ENCODE data around the gene SGK1.
"Not testable (repeated sequence)": the region's sequence is repeated elsewhere in the genome, so short reads cannot be mapped to it uniquely, and the experiment has no call there.

SGK1 gene

GRCh38 chr6:134249759-134250602, 67.9 kb downstream of the SGK1 start:
- DNase-seq = no peak

DNA sequence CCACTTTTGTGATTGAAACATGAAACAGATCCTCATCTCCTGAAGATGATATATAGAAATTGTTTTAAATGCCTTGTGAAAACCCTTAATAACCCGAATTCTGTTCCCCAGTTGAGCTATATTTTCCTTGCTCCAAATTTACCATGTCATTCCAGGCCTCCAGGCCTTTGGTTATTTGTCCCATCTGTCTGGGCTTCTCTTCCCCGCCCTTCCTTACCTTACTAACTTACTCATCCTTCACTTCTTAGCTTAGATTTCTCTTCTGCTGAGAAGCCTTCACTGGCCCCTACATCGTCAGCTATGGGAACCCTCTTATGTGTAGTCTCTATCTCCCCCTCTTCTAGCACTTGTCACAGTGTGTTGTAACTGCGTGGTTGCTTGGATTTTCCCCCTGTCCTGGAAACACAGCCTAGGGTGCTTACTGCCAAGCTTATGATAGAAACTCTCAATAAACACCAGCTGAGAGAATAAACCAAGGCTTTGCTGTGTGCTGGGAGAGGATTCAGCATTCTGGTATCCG, 68.6 kb downstream of the SGK1 start:
- no peak for DNase-seq

DNA sequence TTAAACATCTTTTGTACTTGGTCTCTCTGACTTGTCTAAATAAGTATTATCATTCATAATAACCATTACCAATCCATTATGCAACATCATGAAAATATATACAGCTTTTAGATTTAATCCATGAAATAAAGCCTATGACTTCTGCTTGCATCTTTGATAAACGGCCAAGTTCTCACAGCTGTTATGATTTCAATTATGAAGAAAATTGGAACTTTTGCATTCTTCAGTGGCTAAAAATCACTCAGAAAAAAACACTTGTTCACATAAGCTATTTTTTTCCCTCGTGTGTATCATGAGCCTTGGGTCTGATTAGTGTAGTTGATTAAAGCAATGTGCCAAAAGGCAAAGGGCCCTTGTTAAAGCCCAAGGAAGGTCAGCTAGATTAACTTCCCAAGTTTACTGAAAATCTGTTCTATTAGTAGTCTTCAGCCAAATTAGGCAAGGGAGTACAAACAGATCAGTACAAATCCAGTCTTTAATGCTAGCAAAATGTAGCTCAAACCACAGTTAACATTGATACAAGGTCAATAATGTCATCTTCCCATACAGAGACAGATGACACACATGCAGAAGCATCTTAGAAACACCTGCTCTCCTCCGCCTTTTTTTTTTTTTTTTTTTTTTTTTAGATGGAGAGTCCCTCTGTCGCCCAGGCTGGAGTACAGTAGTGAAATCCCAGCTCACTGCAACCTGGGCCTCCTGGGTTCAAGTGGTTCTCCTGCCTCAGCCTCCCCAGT, 69.9 kb downstream of the SGK1 start:
- DNase-seq = no peak

GRCh38 chr6:134247231-134247833, 70.6 kb downstream of the SGK1 start:
- no peak for DNase-seq

GRCh38 chr6:134245706-134246105, 72.2 kb downstream of the SGK1 start:
- DNase-seq = no peak

DNA sequence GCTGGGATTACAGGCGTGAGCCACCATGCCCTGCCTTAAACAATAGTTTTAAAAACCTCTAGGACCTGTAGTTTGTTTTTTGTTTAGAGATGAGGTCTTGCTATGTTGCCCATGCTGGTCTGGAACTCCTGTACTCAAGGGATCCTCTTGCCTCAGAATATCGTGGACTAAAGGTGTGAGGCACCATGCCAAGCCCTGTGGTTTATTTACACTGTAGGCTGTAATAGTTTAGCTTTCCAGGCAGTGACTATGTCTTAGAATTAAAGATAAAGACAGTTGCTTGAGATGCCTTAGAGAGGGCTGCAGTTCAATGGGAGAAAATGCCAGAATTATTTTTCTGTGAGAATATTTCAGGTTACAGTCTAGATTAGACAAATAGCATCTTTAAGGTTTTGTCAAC, 72.9 kb downstream of the SGK1 start:
- DNase-seq = no peak

DNA sequence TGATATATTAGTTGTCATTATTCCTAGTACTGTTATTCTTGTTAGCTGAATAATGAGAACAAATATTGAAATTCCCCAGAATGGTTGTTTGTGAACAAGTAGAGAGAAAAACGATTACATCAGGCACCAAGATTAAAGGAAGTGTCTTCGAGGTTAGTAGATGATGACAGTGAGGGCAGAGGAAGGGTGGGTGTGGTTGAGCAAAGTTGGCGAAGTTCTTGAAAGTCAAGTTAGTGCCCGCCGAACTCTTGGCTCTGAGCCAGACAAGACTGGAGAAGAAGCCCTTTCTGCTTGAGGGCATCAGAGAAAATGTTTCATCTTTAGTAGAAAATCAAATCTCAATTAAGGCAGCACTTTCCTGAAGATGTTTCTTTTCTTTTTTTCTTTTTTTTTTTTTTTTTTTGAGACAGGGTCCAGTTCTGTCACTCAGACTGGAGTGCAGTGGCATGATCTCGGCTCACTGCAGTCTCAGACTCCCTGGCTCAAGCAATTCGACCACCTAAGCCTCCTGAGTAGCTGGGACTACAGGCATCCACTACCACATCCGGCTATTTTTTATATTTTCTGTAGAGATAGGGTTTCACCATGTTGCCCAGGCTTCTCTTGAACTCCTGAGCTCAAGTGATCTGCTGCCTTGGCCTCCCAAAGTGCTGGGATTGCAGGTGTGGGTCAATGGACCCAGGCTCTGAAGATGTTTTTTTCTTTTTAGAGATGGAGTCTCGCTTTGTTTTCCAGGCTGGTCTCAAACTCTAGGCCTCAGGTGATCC, 77.1 kb downstream of the SGK1 start:
- no peak for DNase-seq

- no peak for DNase-seq
Observed at GRCh38 chr6:134238960-134239795, 78.7 kb downstream of the SGK1 start.

DNA sequence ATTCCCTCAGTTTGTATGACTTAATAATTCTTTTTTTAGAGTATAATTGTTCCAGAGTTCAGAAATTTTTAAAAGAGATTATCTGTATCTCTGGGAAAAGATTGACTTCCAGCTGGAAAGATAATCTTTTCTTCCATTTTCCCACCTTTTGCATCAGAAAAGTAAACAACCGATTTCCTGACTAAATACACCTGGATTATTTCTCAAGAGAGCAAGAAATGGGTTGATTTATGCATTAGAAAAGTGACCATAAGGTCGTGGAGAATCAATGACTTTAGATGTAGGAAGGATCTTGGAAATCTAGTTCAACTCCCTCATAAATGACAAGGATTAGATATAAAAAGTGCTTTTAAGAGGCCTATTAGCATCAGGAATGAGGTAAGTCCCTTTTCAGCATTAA, 79.9 kb downstream of the SGK1 start:
- DNase-seq = no peak

DNA sequence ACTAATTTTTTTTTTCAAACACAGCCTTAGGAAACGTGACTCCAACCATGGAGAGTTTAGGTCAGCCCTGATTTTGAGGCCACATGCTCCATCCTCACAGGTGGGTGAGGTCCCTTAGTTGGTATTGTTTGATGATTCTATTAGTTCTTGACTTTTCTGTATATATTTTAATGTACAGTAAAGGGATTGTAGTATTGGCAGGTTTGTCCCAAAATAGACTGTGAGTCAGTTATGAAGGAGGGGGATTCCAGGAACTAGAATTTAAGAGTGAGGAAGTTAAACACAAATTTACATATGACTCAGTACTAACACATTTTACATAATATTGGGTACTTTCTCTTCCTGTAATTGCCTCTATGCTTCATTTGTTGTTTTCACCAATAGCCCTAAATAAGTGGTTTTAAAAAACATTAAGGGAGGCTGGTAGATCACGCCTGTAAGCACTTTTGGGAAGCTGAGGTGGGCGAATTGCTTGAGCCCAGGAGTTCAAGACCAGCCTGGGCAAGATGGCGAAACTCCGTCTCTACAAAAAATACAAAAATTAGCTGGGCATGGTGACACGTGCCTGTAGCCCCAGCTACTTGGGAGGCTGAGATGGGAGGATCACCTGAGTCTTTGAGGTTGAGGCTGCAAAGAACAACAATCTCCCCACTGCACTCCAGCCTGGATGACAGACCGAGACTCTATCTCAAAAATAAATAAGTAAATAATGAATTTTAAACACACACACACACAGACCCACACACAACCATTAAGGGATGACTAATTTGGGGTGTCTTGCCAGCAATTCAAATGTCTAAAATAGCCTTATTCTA, 81.8 kb downstream of the SGK1 start:
- DNase-seq = no peak

GRCh38 chr6:134235334-134235733, 82.6 kb downstream of the SGK1 start:
- not testable (repeated sequence) for DNase-seq

DNA sequence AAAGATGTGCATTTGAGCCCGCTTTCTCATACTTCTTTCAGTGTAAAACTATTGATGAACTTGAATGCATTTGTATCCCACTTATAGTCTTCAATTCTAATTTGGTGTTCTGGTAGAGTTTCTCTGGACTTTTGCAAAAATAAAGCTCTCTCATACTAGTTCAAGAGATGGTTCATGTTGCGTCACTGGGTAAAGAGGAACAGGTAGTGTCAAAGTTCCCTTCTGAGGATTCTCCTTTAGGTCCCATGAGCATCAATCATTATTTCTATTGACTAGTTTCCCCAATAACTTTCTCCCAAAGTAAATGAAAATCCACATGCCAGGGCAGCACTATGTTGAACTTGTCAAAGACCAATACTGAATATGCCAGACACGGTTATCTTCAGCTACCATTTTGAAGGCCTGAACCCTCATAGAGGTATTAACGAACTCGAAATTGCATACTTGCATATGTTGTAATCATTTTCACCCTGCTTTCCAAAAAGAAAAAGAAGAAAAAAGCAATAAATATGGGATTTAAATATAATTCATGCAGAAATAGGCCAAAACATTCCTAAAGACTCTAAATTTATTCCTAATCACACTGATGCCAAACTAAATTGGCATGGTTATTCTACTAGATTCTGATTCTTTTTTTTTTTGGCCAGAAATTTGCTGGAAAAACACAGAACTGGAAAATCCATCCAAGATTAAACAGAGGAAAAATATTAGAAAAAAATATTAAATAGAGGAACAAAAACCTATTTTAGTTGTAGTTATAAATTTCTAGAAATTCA, 84.5 kb downstream of the SGK1 start:
- DNase-seq = no peak

DNA sequence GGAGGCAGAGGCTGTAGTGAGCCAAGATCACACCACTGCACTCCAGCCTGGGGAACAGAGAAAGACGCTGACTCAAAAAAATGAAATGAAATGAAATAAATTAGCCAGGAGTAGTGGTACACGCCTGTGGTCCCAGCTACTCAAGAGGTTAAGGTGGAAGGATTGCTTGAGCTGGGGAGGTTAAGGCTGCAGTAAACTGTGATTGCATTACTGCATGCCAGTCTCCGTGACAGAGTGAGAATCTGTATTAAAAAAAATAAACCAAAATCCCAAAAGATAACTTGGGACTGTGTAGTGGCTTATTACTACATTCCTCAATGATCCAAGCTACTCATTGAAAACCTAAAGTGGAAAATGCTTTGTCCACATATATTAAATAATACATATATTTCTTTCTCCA, 87.0 kb downstream of the SGK1 start:
- no peak for DNase-seq

- DNase-seq = no peak
Observed at GRCh38 chr6:134230087-134230700, 87.7 kb downstream of the SGK1 start.

- no peak for DNase-seq
Observed at GRCh38 chr6:134229520-134229919, 88.4 kb downstream of the SGK1 start.

DNA sequence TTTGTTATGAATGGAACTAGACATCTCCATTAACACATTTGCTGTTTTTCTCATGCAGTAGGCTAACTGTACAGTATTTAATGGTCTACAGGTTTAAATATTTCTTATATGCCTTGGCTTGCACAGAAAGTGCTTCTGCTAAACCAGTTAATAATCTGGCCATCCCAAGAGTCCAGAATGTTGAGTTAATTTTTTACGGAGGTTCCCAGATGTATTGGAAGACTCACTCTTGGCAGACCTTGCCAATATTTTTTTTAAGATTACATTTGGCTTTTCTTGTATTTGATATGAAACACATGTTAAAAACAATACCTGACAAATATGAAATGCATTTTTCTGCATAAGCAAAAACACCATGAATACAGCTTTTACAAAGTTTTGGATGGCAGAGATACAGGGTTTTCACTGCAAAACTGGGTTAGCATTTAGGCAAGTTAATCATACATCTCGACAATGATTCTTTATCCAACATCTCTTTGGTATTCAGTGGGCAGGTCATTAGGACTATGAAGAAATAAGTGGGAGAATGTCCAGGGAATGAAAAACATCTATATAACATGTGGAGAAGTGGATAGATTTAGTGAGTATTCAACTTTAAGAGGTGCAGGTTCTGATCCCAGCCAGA, 94.0 kb downstream of the SGK1 start:
- no peak for DNase-seq

DNA sequence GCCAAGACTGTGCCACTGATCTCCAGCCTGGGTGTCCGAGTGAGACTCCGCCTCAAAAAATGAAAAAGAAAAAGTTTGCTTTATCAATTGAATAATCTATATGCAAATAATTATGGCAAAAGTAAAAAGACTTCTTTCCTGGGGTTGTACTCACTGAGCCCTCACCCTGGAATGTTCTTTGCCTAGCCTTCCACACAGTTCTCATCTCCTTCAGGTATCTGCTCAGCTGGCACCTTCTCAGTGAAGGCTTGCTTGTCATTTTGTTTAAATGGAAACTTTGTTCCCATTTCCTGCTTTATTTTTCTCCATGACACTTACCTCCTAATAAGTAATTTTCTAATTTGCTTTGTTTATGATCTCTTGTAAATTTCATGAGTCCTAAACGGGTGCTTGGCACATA, 96.7 kb downstream of the SGK1 start:
- no peak for DNase-seq

DNA sequence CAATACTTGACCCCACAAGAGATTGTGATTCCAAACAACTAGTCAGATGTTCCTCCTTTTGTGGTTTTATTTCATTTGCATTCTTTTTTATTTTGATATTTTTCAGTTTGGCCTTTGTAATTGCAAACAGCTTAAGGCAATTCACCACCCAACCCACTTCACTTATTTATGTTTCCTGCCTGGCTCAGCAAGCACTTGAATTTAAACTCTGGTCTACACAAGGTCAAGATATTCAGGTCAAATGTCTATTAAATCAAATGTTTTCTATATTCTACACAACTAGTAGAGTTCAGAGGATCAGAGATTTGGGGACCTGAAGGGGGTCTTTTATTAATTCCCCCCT, 100.1 kb downstream of the SGK1 start:
- DNase-seq = no peak

DNA sequence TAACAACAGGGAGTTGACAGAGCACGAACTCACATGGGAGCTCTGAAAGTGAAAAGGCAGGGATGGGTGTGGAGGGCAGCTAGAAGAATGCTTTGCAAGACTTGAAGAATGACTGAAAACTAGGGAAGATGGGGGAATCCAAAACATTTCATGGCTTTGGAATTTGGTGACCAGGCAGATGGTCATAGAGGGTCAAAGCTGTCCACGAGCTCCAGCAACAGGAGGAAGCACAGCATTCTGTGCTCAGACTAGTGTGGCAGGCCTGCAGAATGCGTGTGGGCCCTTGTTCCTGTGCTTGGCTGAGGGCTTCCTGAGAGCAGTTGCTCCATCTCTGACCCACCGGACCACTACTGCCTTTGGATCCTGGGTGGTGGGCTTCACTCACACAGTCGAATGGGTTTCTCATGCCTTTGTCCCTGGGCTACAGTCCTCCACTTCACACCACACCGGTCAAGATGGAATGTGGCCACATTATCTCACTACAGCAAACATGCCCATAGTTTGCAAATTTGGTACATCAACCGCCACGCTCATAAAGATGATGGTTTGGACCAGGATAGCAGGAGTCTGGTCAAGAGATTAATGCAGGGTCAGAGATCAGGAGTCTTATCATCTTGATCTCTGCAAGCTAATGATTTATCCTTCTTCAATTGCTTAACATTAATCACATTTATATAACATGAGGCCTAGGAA, 100.7 kb downstream of the SGK1 start:
- DNase-seq = no peak
